HepG2 (cell line): ENCODE data around the gene ALDOA. TPM values are rescaled to one million over a fixed set of nuclear protein-coding genes. Genes with fewer than 3 reads are reported as not detected.

Experiments
- AHDC1 ChIP-seq: sonication (generic); formaldehyde crosslinking; IDR thresholded peaks from 2 replicates; pipeline ENCODE4 v1.5.1; 2020; ENCODE audit warnings: mild to moderate bottlenecking, missing genetic modification reagents, borderline replicate concordance
- EZH2 ChIP-seq: conservative IDR thresholded peaks from 2 replicates; pipeline ENCODE4 v1.6.1; 2012; ENCODE audit warnings: mild to moderate bottlenecking, low read depth, low read length, moderate library complexity
- GABPB1 ChIP-seq: IDR thresholded peaks from 2 replicates; pipeline ENCODE4 v1.6.1; 2016; ENCODE audit warnings: mild to moderate bottlenecking, missing genetic modification reagents, moderate library complexity, missing compliant biosample characterization
- MTA3 ChIP-seq: sonication (generic); formaldehyde crosslinking; IDR thresholded peaks from 2 replicates; pipeline ENCODE4 v1.4.0; 2020; ENCODE audit warnings: missing genetic modification reagents
- ZBTB40 ChIP-seq, 2 experiments: fragments of 450-650 bp in 1 of 2; sonication (generic) in 1 of 2; formaldehyde crosslinking in 1 of 2; IDR thresholded peaks; 2 replicates each; pipeline versions ENCODE4 v1.6.1 to v1.8.0; 2016 to 2022; ENCODE audit warnings: antibody characterized with exemption in 1 of 2, mild to moderate bottlenecking in 1 of 2, missing genetic modification reagents in 1 of 2
- ZNF331 ChIP-seq: sonication (generic); formaldehyde crosslinking; IDR thresholded peaks from 2 replicates; pipeline ENCODE4 v1.4.0; 2020; ENCODE audit warnings: missing genetic modification reagents
- ZNF44 ChIP-seq: sonication (generic); formaldehyde crosslinking; IDR thresholded peaks from 2 replicates; pipeline ENCODE4 v1.5.1; 2020; ENCODE audit warnings: mild to moderate bottlenecking, missing genetic modification reagents
- ZNF615 ChIP-seq: sonication (generic); formaldehyde crosslinking; IDR thresholded peaks from 2 replicates; pipeline ENCODE4 v1.5.0; 2020; ENCODE audit warnings: mild to moderate bottlenecking, missing genetic modification reagents, borderline replicate concordance
- ZNF841 ChIP-seq: sonication (generic); formaldehyde crosslinking; IDR thresholded peaks from 2 replicates; pipeline ENCODE4 v1.8.1; 2023; ENCODE audit warnings: missing genetic modification reagents, borderline replicate concordance
- polyA plus RNA-seq, 8 experiments: library from polyadenylated mRNA; depleted of rRNA in 3 of 8; stranded (reverse) in 7 of 8; unstranded in 1 of 8; fragments of >200 nt; fragmentation: Illumina TruSeq in 4 of 8; extraction: Trizol in 4 of 8; gene quantifications; 2 replicates each; pipeline versions ENCODE4 v1.2.1 to v1.2.3, GENCODE V29; 2011 to 2016; ENCODE audit warnings: low read depth in 4 of 8, missing spikeins in 1 of 8, mixed read lengths in 1 of 8; ENCODE audit not compliant: insufficient read depth in 1 of 8
- total RNA-seq, 5 experiments: library from RNA; depleted of rRNA; stranded (reverse); fragments of >200 nt; fragmentation: Illumina TruSeq; extraction: Trizol; gene quantifications; 2 replicates each; pipeline ENCODE4 v1.2.3, GENCODE V29; 2016; ENCODE audit warnings: low read depth in 1 of 5

Gene ALDOA
- total and polyA plus RNA-seq, 2 of the 13 experiments (the other 11 are each of a cell fraction or from before 2014, with no cell fraction given), result 925 to 1,884 TPM

GRCh38 chr16:30028438-30029076, 37.0 kb upstream of the ALDOA start (continued):
- TF ChIP-seq GABPB1 (CRISPR knock-in tag) (peak; percentile 43; the same call in 1 of the 2 replicates), MTA3 (CRISPR knock-in tag) (no peak), ZNF331 (CRISPR knock-in tag) (peak; percentile 69; the same call in 1 of the 2 replicates), ZNF44 (CRISPR knock-in tag) (no peak), ZNF615 (CRISPR knock-in tag) (no peak), ZBTB40 (IDR thresholded peaks at IDR 0.05) (no peak), ZBTB40 (CRISPR knock-in tag; IDR thresholded peaks at IDR 0.05) (no peak), EZH2 (no peak), AHDC1 (CRISPR knock-in tag) (no peak), ZNF841 (CRISPR knock-in tag) (no peak)
